ENCODE results near the gene PTPRR.

GRCh38 chr12:70783455-70783854 is 137.1 kb downstream of the PTPRR start:
- TF ChIP-seq SUZ12 (IDR thresholded peaks at IDR 0.05; ENCODE audit: extremely low read depth, insufficient read depth, insufficient read length) (no peak), YY1 (IDR thresholded peaks at IDR 0.05; ENCODE audit: insufficient read depth, insufficient read length) (no peak), ZNF274 (IDR thresholded peaks at IDR 0.05; ENCODE audit: low read depth, low read length) (no peak)

All from NT2/D1 (cell line).